ENCODE measurements around the gene HOXC10. TPM values are rescaled to one million over a fixed set of nuclear protein-coding genes. Genes with fewer than 3 reads are reported as not detected.

The HOXC10 gene
- total RNA-seq (2022; extraction: Qiagen RNA extraction), result 2.6 to 3.1 TPM (median 2.9 TPM) in 5 replicates

GRCh38 chr12:53984901-53985691, at the start of gene HOXC10:
Gene HOXC10, plus strand, starts transcription at chr12:53985146. Its CDS starts 114 bp downstream, at chr12:53985260.

GRCh38 chr12:53938326-53939140, 46.4 kb upstream of the HOXC10 start, which contains the start of gene HOXC13:
Gene HOXC13, plus strand, starts transcription at chr12:53938831. Its CDS starts 76 bp downstream, at chr12:53938907.

GRCh38 chr12:53954694-53955035, 30.3 kb upstream of the HOXC10 start, which contains the start of gene HOXC12:
Gene HOXC12, plus strand, starts transcription at chr12:53954903. Its CDS starts 27 bp downstream, at chr12:53954930.

GRCh38 chr12:53972722-53973235, 12.2 kb upstream of the HOXC10 start, which contains the start of gene HOXC11:
Gene HOXC11, plus strand, starts transcription at chr12:53973126. Its CDS starts 116 bp downstream, at chr12:53973242.

GRCh38 chr12:53974084-53975063, 10.6 kb upstream of the HOXC10 start, which contains the start of gene HOTAIR:
Gene HOTAIR, minus strand, starts transcription at chr12:53974954.

GRCh38 chr12:54000116-54001114, 15.5 kb downstream of the HOXC10 start, which contains the start of gene HOXC9:
Gene HOXC9, plus strand, starts transcription at chr12:54000161. Its CDS starts 28 bp downstream, at chr12:54000189.

GRCh38 chr12:54028314-54029201, 43.6 kb downstream of the HOXC10 start, which contains the start of gene HOXC6:
Gene HOXC6, plus strand, starts transcription at chr12:54028440. Its CDS starts 82 bp downstream, at chr12:54028522.

GRCh38 chr12:54032627-54033100, 47.7 kb downstream of the HOXC10 start, which contains the start of gene HOXC5:
Gene HOXC5, plus strand, starts transcription at chr12:54033050. Its CDS starts 73 bp downstream, at chr12:54033123.

Other genes with a start within 250 kb of the HOXC10 start
- gene CISTR, start 233.2 kb upstream of the HOXC10 start, total RNA-seq (2022; extraction: Qiagen RNA extraction), result not detected in 5 replicates
- gene HOXC13, start 46.3 kb upstream of the HOXC10 start, total RNA-seq (2022; extraction: Qiagen RNA extraction), result 21.8 to 35.2 TPM (median 23.4 TPM) in 5 replicates
- gene HOXC12, start 30.2 kb upstream of the HOXC10 start, total RNA-seq (2022; extraction: Qiagen RNA extraction), result 0.02 to 0.05 TPM in 2 of 5 replicates, not detected in the others
- 0.73 to 0.98 TPM (median 0.91 TPM) in 5 replicates for gene HOXC11, start 12.0 kb upstream of the HOXC10 start, total RNA-seq (2022; extraction: Qiagen RNA extraction)
- gene HOTAIR, start 10.2 kb upstream of the HOXC10 start, total RNA-seq (2022; extraction: Qiagen RNA extraction), result 0.13 to 0.48 TPM (median 0.17 TPM) in 5 replicates
- gene HOXC9, start 15.0 kb downstream of the HOXC10 start, total RNA-seq (2022; extraction: Qiagen RNA extraction), result 11.0 to 16.2 TPM (median 12.6 TPM) in 5 replicates
- 3.8 to 5.8 TPM (median 4.9 TPM) in 5 replicates for gene HOXC8, start 23.8 kb downstream of the HOXC10 start, total RNA-seq (2022; extraction: Qiagen RNA extraction)
- 3.8 to 4.8 TPM (median 4.7 TPM) in 5 replicates for gene HOXC6, start 43.3 kb downstream of the HOXC10 start, total RNA-seq (2022; extraction: Qiagen RNA extraction)
- gene HOXC5, start 47.9 kb downstream of the HOXC10 start, total RNA-seq (2022; extraction: Qiagen RNA extraction), result 0.52 to 0.82 TPM (median 0.60 TPM) in 5 replicates
- 2.7 to 3.7 TPM (median 3.2 TPM) in 5 replicates for gene HOXC4, start 68.7 kb downstream of the HOXC10 start, total RNA-seq (2022; extraction: Qiagen RNA extraction)
- 27.3 to 35.2 TPM (median 30.9 TPM) in 5 replicates for gene SMUG1, start 203.8 kb downstream of the HOXC10 start, total RNA-seq (2022; extraction: Qiagen RNA extraction)

Measured in A549 treated with Hydrocortisone at 1 μM for 4 hours (cell line).